GM18511 (cell line): Measurements from ENCODE around the gene RARA.
"Not testable (repeated sequence)": the region's sequence is repeated elsewhere in the genome, so short reads cannot be mapped to it uniquely, and the experiment has no call there.

ENCODE experiments used
- ATAC-seq: cut with Tn5 transposase; IDR thresholded peaks from one replicate; pipeline ENCODE4 v1.9.1; 2021; ENCODE audit warnings: mild to moderate bottlenecking, moderate library complexity; ENCODE audit not compliant: unreplicated experiment

RARA gene

GRCh38 chr17:40355804-40356758, 47.1 kb downstream of the RARA start:
- ATAC-seq: no peak

GRCh38 chr17:40356990-40357881, 48.3 kb downstream of the RARA start:
- no peak for ATAC-seq

- no peak for ATAC-seq
These were observed 49.5 kb downstream of the RARA start for GRCh38 chr17:40358323-40359038.

- no peak for ATAC-seq
These were observed 51.1 kb downstream of the RARA start for GRCh38 chr17:40360091-40360490.

- ATAC-seq: no peak
These were observed 52.3 kb downstream of the RARA start for GRCh38 chr17:40361063-40361924.

GRCh38 chr17:40361925-40362695, 53.1 kb downstream of the RARA start:
- ATAC-seq: peak; percentile 14

GRCh38 chr17:40362696-40363110, 53.7 kb downstream of the RARA start:
- ATAC-seq: peak; percentile 75

- ATAC-seq: peak; percentile 31
These were observed 54.3 kb downstream of the RARA start for GRCh38 chr17:40363111-40363827.

- no peak for ATAC-seq
These were observed 55.3 kb downstream of the RARA start, which contains the start of gene GJD3 for GRCh38 chr17:40364121-40364861. GJD3 (minus strand) TSS chr17:40364737; CDS start chr17:40363815, 922 bp downstream.

- ATAC-seq: no peak
These were observed 55.9 kb downstream of the RARA start for GRCh38 chr17:40364906-40365305.

GRCh38 chr17:40366076-40366860, 57.3 kb downstream of the RARA start:
- ATAC-seq: no peak

- no peak for ATAC-seq
These were observed 58.0 kb downstream of the RARA start for GRCh38 chr17:40366861-40367518.

- not testable (repeated sequence) for ATAC-seq
These were observed 58.7 kb downstream of the RARA start for GRCh38 chr17:40367728-40368127.

GRCh38 chr17:40369923-40370322, 60.9 kb downstream of the RARA start:
- ATAC-seq: no peak

GRCh38 chr17:40371261-40371929, 62.4 kb downstream of the RARA start:
- no peak for ATAC-seq

GRCh38 chr17:40372031-40372430, 63.1 kb downstream of the RARA start:
- ATAC-seq: no peak
